ENCODE results near the gene BCL6.

The BCL6 gene

GRCh38 chr3:187700249-187700648, 45.0 kb downstream of the BCL6 start:
- no peak for TF ChIP-seq CTCF (IDR thresholded peaks at IDR 0.05)
- Histone ChIP-seq H3K9me3 (ENCODE audit: control insufficient read depth, low read length) (no peaks in the 10 kb centered on the region), H3K36me3 (ENCODE audit: control insufficient read depth, insufficient read depth, low read length) (no peaks in the 10 kb centered on the region), H3K4me2 (ENCODE audit: low read length) (no peak overlapping the region), H3K9ac (no peak overlapping the region), H3K4me1 (no peaks in the 10 kb centered on the region), H3K4me3 (ENCODE audit: low read depth, low read length) (no peak overlapping the region), H3K27me3 (ENCODE audit: control insufficient read depth, insufficient read depth, low read length) (no peaks in the 10 kb centered on the region), H3K79me2 (no peaks in the 10 kb centered on the region), H2AFZ (no peak overlapping the region), H3K27ac (no peak overlapping the region)

- no peak overlapping the region for H2AFZ ChIP-seq
- TF ChIP-seq CTCF (IDR thresholded peaks at IDR 0.05) = no peak
- no peak overlapping the region for H3K4me3 ChIP-seq (ENCODE audit: low read depth, low read length)
- no peak overlapping the region for H3K4me2 ChIP-seq (ENCODE audit: low read length)
- H3K4me1 ChIP-seq = no peaks in the 10 kb centered on the region
- H3K36me3 ChIP-seq (ENCODE audit: control insufficient read depth, insufficient read depth, low read length) = no peaks in the 10 kb centered on the region
- no peaks in the 10 kb centered on the region for H3K9me3 ChIP-seq (ENCODE audit: control insufficient read depth, low read length)
- no peak overlapping the region for H3K27ac ChIP-seq
- no peaks in the 10 kb centered on the region for H3K79me2 ChIP-seq
- no peaks in the 10 kb centered on the region for H3K27me3 ChIP-seq (ENCODE audit: control insufficient read depth, insufficient read depth, low read length)
- no peak overlapping the region for H3K9ac ChIP-seq
These were observed 46.5 kb downstream of the BCL6 start for GRCh38 chr3:187698499-187699399.

GRCh38 chr3:187696021-187696420, 49.2 kb downstream of the BCL6 start:
- no peaks in the 10 kb centered on the region for H3K27me3 ChIP-seq (ENCODE audit: control insufficient read depth, insufficient read depth, low read length)
- H3K27ac ChIP-seq = no peak overlapping the region

GRCh38 chr3:187695449-187695848, 49.8 kb downstream of the BCL6 start:
- H3K36me3 ChIP-seq (ENCODE audit: control insufficient read depth, insufficient read depth, low read length) = no peaks in the 10 kb centered on the region
- H3K27me3 ChIP-seq (ENCODE audit: control insufficient read depth, insufficient read depth, low read length) = no peaks in the 10 kb centered on the region

More at GRCh38 chr3:187696021-187696420, 49.2 kb downstream of the BCL6 start:
- no peaks in the 10 kb centered on the region for H3K36me3 ChIP-seq (ENCODE audit: control insufficient read depth, insufficient read depth, low read length)
- no peaks in the 10 kb centered on the region for H3K9me3 ChIP-seq (ENCODE audit: control insufficient read depth, low read length)
- no peak overlapping the region for H3K4me2 ChIP-seq (ENCODE audit: low read length)
- no peak overlapping the region for H3K4me3 ChIP-seq (ENCODE audit: low read depth, low read length)
- H2AFZ ChIP-seq = no peak overlapping the region
- H3K79me2 ChIP-seq = no peaks in the 10 kb centered on the region
- no peak overlapping the region for H3K9ac ChIP-seq
- H3K4me1 ChIP-seq = no peaks in the 10 kb centered on the region
- TF ChIP-seq CTCF (IDR thresholded peaks at IDR 0.05) = no peak

More at GRCh38 chr3:187695449-187695848, 49.8 kb downstream of the BCL6 start:
- H3K4me2 ChIP-seq (ENCODE audit: low read length) = no peak overlapping the region
- no peak overlapping the region for H3K27ac ChIP-seq
- H3K9ac ChIP-seq = no peak overlapping the region
- no peaks in the 10 kb centered on the region for H3K79me2 ChIP-seq
- no peaks in the 10 kb centered on the region for H3K4me1 ChIP-seq
- H3K9me3 ChIP-seq (ENCODE audit: control insufficient read depth, low read length) = no peaks in the 10 kb centered on the region
- no peak overlapping the region for H3K4me3 ChIP-seq (ENCODE audit: low read depth, low read length)
- TF ChIP-seq CTCF (IDR thresholded peaks at IDR 0.05) = no peak
- no peak overlapping the region for H2AFZ ChIP-seq
